Esophagus muscularis mucosa (tissue), 4 donors: ENCODE results near the gene RFTN1. TPM values are rescaled to one million over a fixed set of nuclear protein-coding genes. Genes with fewer than 3 reads are reported as not detected.

ENCODE experiments used
- DNase-seq: peaks from one replicate; pipeline ENCODE4 v3.0.0-alpha.2; 2017; ENCODE audit errors: extremely low spot score
- H3K27ac ChIP-seq, 4 donors: fragments of 200-600 bp; sonication (generic); replicated peaks in 1 of 4; 1 replicate in 3 of 4; 2 replicates in 1 of 4; pipeline ENCODE4 v1.5.1; 2016 to 2019; ENCODE audit warnings: mild to moderate bottlenecking in 1 of 4
- H3K27me3 ChIP-seq, 4 donors: fragments of 200-600 bp; sonication (generic); one replicate each; pipeline versions ENCODE4 v1.5.1 to v1.6.0; 2016 to 2019
- H3K36me3 ChIP-seq, 4 donors: fragments of 200-600 bp; sonication (generic); one replicate each; pipeline ENCODE4 v1.5.1; 2016 to 2019
- H3K4me1 ChIP-seq, 4 donors: fragments of 200-600 bp; sonication (generic); one replicate each; pipeline ENCODE4 v1.5.1; 2016 to 2019
- H3K4me3 ChIP-seq, 4 donors: fragments of 200-600 bp; sonication (generic); 1 replicate in 2 of 4; 2 replicates in 2 of 4; pipeline ENCODE4 v1.5.1; 2016 to 2019; ENCODE audit warnings: mild to moderate bottlenecking in 4 of 4, moderate library complexity in 1 of 4
- H3K9me3 ChIP-seq, 4 donors: fragments of 200-600 bp; sonication (generic); 1 replicate in 3 of 4; 2 replicates in 1 of 4; pipeline ENCODE4 v1.5.1; 2016 to 2019
- EP300 ChIP-seq: sonication (generic); formaldehyde crosslinking; IDR thresholded peaks from one replicate; pipeline ENCODE4 v1.6.1; 2017; ENCODE audit warnings: antibody characterized with exemption
- POLR2A ChIP-seq: fragments of 450-650 bp; IDR thresholded peaks from one replicate; pipeline ENCODE4 v1.6.1; 2017; ENCODE audit warnings: antibody characterized with exemption, moderate library complexity, mild to moderate bottlenecking, low read depth
- POLR2AphosphoS5 ChIP-seq, 2 donors: sonication (generic); formaldehyde crosslinking; IDR thresholded peaks; one replicate each; pipeline ENCODE4 v1.6.1; 2017; ENCODE audit warnings: antibody characterized with exemption in 2 of 2
- WGBS: methylation state at CpG from one replicate; pipeline ENCODE4 v1.1.5; 2018; 5-methylcytosine and 5-hydroxymethylcytosine counted together
- intact Hi-C: fragments of 100-400 bp; cut with DNase I; formaldehyde crosslinking; loops from one replicate; pipeline ENCODE4 v1.15.1; 2023
- total RNA-seq, 4 donors: library from RNA; depleted of rRNA; stranded (reverse); fragments of >200 nt; gene quantifications; one replicate each; pipeline versions ENCODE4 v1.1.0 to v1.2.1, GENCODE V29; 2016
- TF ChIP-seq, protein P1 (sequence below), 3 experiments: fragments of 200-600 bp in 2 of 3; fragments of 450-650 bp in 1 of 3; sonication (generic) in 2 of 3; IDR thresholded peaks; one replicate each; pipeline ENCODE4 v1.5.1; 2017 to 2019; ENCODE audit warnings: antibody characterized with exemption in 3 of 3, mild to moderate bottlenecking in 2 of 3, moderate library complexity in 1 of 3

RFTN1 gene
- total RNA-seq, 4 donors from 2014 or later: 79.7 to 142 (median 104) TPM

- intact Hi-C loops: no loop called here
- TF ChIP-seq POLR2A: no peak
- TF ChIP-seq, protein P1, sequence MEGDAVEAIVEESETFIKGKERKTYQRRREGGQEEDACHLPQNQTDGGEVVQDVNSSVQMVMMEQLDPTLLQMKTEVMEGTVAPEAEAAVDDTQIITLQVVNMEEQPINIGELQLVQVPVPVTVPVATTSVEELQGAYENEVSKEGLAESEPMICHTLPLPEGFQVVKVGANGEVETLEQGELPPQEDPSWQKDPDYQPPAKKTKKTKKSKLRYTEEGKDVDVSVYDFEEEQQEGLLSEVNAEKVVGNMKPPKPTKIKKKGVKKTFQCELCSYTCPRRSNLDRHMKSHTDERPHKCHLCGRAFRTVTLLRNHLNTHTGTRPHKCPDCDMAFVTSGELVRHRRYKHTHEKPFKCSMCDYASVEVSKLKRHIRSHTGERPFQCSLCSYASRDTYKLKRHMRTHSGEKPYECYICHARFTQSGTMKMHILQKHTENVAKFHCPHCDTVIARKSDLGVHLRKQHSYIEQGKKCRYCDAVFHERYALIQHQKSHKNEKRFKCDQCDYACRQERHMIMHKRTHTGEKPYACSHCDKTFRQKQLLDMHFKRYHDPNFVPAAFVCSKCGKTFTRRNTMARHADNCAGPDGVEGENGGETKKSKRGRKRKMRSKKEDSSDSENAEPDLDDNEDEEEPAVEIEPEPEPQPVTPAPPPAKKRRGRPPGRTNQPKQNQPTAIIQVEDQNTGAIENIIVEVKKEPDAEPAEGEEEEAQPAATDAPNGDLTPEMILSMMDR (IDR thresholded peaks at IDR 0.05): no peak
- no peak for TF ChIP-seq EP300
- TF ChIP-seq POLR2AphosphoS5 (IDR thresholded peaks at IDR 0.05): no peak
- Histone ChIP-seq H3K9me3 (peaks cover 0 to 7% (median 0%) of the 10 kb centered on the region in 4 donors), H3K27ac (no peak overlapping the region), H3K27me3 (no peaks in the 10 kb centered on the region), H3K36me3 (no peaks in the 10 kb centered on the region), H3K4me3 (no peak overlapping the region), H3K4me1 (peaks cover 0 to 8% (median 5%) of the 10 kb centered on the region in 4 donors)
- DNase-seq: no peak
These were observed 9.3 kb upstream of the RFTN1 start for GRCh38 chr3:16522834-16523233.

GRCh38 chr3:16520970-16521881 is 7.7 kb upstream of the RFTN1 start:
- Histone ChIP-seq H3K27ac (no peak overlapping the region), H3K9me3 (peaks cover 0 to 7% (median 0%) of the 10 kb centered on the region in 4 donors), H3K36me3 (no peaks in the 10 kb centered on the region), H3K4me1 (peaks cover 5 to 23% (median 15%) of the 10 kb centered on the region in 4 donors), H3K27me3 (no peaks in the 10 kb centered on the region), H3K4me3 (no peak overlapping the region)
- intact Hi-C loops: no loop called here
- TF ChIP-seq POLR2A (no peak), EP300 (no peak), POLR2AphosphoS5 (IDR thresholded peaks at IDR 0.05) (no peak)
- TF ChIP-seq, protein P1 (IDR thresholded peaks at IDR 0.05): no peak
- no peak for DNase-seq
- WGBS: 60% methylated on average over 5 of the region's 5 CpGs

GRCh38 chr3:16520241-16520969 is 6.9 kb upstream of the RFTN1 start:
- intact Hi-C loops: no loop called here
- 88% methylated on average over 4 of the region's 6 CpGs for WGBS

GRCh38 chr3:16516695-16517481 is 3.4 kb upstream of the RFTN1 start:
- H3K4me1 ChIP-seq: peaks cover 22 to 46% (median 43%) of the 10 kb centered on the region in 4 donors
- no peaks in the 10 kb centered on the region for H3K36me3 ChIP-seq
- WGBS: 33% methylated on average over 1 of the region's 6 CpGs
- H3K27me3 ChIP-seq: no peaks in the 10 kb centered on the region
- intact Hi-C loops: loop anchor here (2.0 to 10.0 kb wide), 2 partner anchors 142 to 226 kb away; no protein-coding TSS in a partner anchor
- peak overlapping the region; percentile 33 to 61 (median 51) for H3K27ac ChIP-seq
- H3K9me3 ChIP-seq: no peaks in the 10 kb centered on the region
- H3K4me3 ChIP-seq: no peak overlapping the region
- TF ChIP-seq EP300 (no peak), POLR2AphosphoS5 (IDR thresholded peaks at IDR 0.05) (peak in 1 of 2 donors; percentile 6)
- TF ChIP-seq, protein P1 (IDR thresholded peaks at IDR 0.05): peak; percentile 50 to 64 (median 62)
- DNase-seq: no peak

More at GRCh38 chr3:16520241-16520969, 6.9 kb upstream of the RFTN1 start:
- TF ChIP-seq POLR2AphosphoS5 (IDR thresholded peaks at IDR 0.05): no peak
- TF ChIP-seq, protein P1 (IDR thresholded peaks at IDR 0.05): no peak
- no peak for TF ChIP-seq POLR2A
- no peak for TF ChIP-seq EP300
- Histone ChIP-seq H3K4me1 (peaks cover 7 to 25% (median 20%) of the 10 kb centered on the region in 4 donors), H3K9me3 (peaks cover 0 to 7% (median 0%) of the 10 kb centered on the region in 4 donors), H3K27me3 (no peaks in the 10 kb centered on the region), H3K4me3 (no peak overlapping the region), H3K36me3 (no peaks in the 10 kb centered on the region), H3K27ac (no peak overlapping the region)
- no peak for DNase-seq
